H9 (cell line): ENCODE results near the gene NDUFV3. TPM values are rescaled to one million over a fixed set of nuclear protein-coding genes. Genes with fewer than 3 reads are reported as not detected.
A peak's percentile ranks its signal among the peaks of the same experiment; 100 is the strongest.

Experiments
- DNase-seq: peaks from one replicate; pipeline ENCODE4 v3.0.0-alpha.2; 2017
- H2AFZ ChIP-seq: one replicate; pipeline ENCODE4 v1.6.1; 2013; ENCODE audit warnings: mild to moderate bottlenecking, low read length, control low read depth, moderate library complexity
- H2AK5ac ChIP-seq: 2 replicates; pipeline ENCODE4 v1.6.1; 2013; ENCODE audit warnings: low read length, control low read depth, mixed read lengths; ENCODE audit not compliant: insufficient read length
- H2BK120ac ChIP-seq: one replicate; pipeline ENCODE4 v1.6.1; 2013; ENCODE audit warnings: low read depth, mild to moderate bottlenecking, low read length, control low read depth, inconsistent platforms; ENCODE audit not compliant: poor library complexity, severe bottlenecking
- H2BK12ac ChIP-seq: 2 replicates; pipeline ENCODE4 v1.6.1; 2013; ENCODE audit warnings: low read length, control low read depth, mixed read lengths, low read depth; ENCODE audit not compliant: insufficient read length
- H2BK15ac ChIP-seq: 2 replicates; pipeline ENCODE4 v1.6.1; 2013; ENCODE audit warnings: low read depth, low read length, control low read depth
- H2BK20ac ChIP-seq: one replicate; pipeline ENCODE4 v1.6.1; 2013; ENCODE audit warnings: low read depth, mild to moderate bottlenecking, low read length, control low read depth, inconsistent platforms; ENCODE audit not compliant: poor library complexity, severe bottlenecking
- H2BK5ac ChIP-seq: 2 replicates; pipeline ENCODE4 v1.6.1; 2013; ENCODE audit warnings: low read length, control low read depth, mixed read lengths; ENCODE audit not compliant: insufficient read length
- H3K14ac ChIP-seq: 2 replicates; pipeline ENCODE4 v1.6.1; 2013; ENCODE audit warnings: low read length, control low read depth; ENCODE audit not compliant: insufficient read depth
- H3K18ac ChIP-seq: 2 replicates; pipeline ENCODE4 v1.6.1; 2013; ENCODE audit warnings: low read depth, mild to moderate bottlenecking, mixed read lengths, low read length, control low read depth; ENCODE audit not compliant: insufficient read length
- H3K23ac ChIP-seq: 2 replicates; pipeline ENCODE4 v1.6.1; 2013; ENCODE audit warnings: low read length, control low read depth, mixed read lengths, low read depth; ENCODE audit not compliant: insufficient read length
- H3K23me2 ChIP-seq: 2 replicates; pipeline ENCODE4 v1.6.1; 2013; ENCODE audit warnings: low read depth, mild to moderate bottlenecking, mixed read lengths, low read length, control low read depth; ENCODE audit not compliant: insufficient read length, poor library complexity, severe bottlenecking
- H3K27ac ChIP-seq: 2 replicates; pipeline ENCODE4 v1.5.1; 2013; ENCODE audit warnings: low read length, control low read depth, mixed read lengths, low read depth; ENCODE audit not compliant: insufficient read length
- H3K27me3 ChIP-seq: 2 replicates; pipeline ENCODE4 v1.6.1; 2013; ENCODE audit warnings: low read length, control low read depth, inconsistent platforms; ENCODE audit not compliant: insufficient read depth
- H3K4ac ChIP-seq: 2 replicates; pipeline ENCODE4 v1.6.1; 2013; ENCODE audit warnings: low read depth, mild to moderate bottlenecking, control low read depth, inconsistent platforms, low read length, moderate library complexity
- H3K4me1 ChIP-seq: 2 replicates; pipeline ENCODE4 v1.6.1; 2013; ENCODE audit warnings: low read length, control low read depth, inconsistent platforms; ENCODE audit not compliant: insufficient read depth
- H3K4me2 ChIP-seq: 2 replicates; pipeline ENCODE4 v1.6.1; 2013; ENCODE audit warnings: low read length, control low read depth, mixed read lengths; ENCODE audit not compliant: insufficient read length, insufficient read depth
- H3K56ac ChIP-seq: 2 replicates; pipeline ENCODE4 v1.6.1; 2013; ENCODE audit warnings: low read depth, mild to moderate bottlenecking, mixed read lengths, low read length, control low read depth; ENCODE audit not compliant: insufficient read length
- H3K79me1 ChIP-seq: 2 replicates; pipeline ENCODE4 v1.6.1; 2013; ENCODE audit warnings: low read depth, mild to moderate bottlenecking, moderate library complexity, low read length, control low read depth, inconsistent platforms; ENCODE audit not compliant: insufficient read depth, poor library complexity, severe bottlenecking
- H3K79me2 ChIP-seq: 2 replicates; pipeline ENCODE4 v1.6.1; 2013; ENCODE audit warnings: low read length, control low read depth, inconsistent platforms; ENCODE audit not compliant: insufficient read depth
- H3K9ac ChIP-seq: 2 replicates; pipeline ENCODE4 v1.6.1; 2013; ENCODE audit warnings: low read length, control low read depth, mixed read lengths; ENCODE audit not compliant: insufficient read length; ENCODE audit errors: extremely low read depth
- H3K9me3 ChIP-seq: one replicate; pipeline ENCODE4 v1.6.1; 2013; ENCODE audit warnings: low read depth, low read length, inconsistent platforms; ENCODE audit not compliant: control insufficient read depth
- H3T11ph ChIP-seq: one replicate; pipeline ENCODE4 v1.6.1; 2013; ENCODE audit warnings: mild to moderate bottlenecking, low read length, control low read depth, inconsistent platforms
- H4K20me1 ChIP-seq: one replicate; pipeline ENCODE4 v1.6.1; 2013; ENCODE audit not compliant: control insufficient read depth, insufficient read length, insufficient read depth
- H4K5ac ChIP-seq: 2 replicates; pipeline ENCODE4 v1.6.1; 2013; ENCODE audit warnings: low read depth, mild to moderate bottlenecking, mixed read lengths, low read length, control low read depth; ENCODE audit not compliant: insufficient read length
- H4K8ac ChIP-seq: replicated peaks from 2 replicates; pipeline ENCODE4 v1.6.1; 2013; ENCODE audit warnings: low read length, control low read depth, mixed read lengths, low read depth; ENCODE audit not compliant: insufficient read length
- H4K91ac ChIP-seq: 2 replicates; pipeline ENCODE4 v1.6.1; 2013; ENCODE audit warnings: low read depth, mild to moderate bottlenecking, moderate library complexity, mixed read lengths, low read length, control low read depth; ENCODE audit not compliant: insufficient read length
- H3K27ac Mint-ChIP-seq, 3 experiments: 2 replicates in 2 of 3; 3 replicates in 1 of 3; pipeline ENCODE4 v1.8.0; 2020 to 2021; ENCODE audit warnings: mixed read lengths in 3 of 3, mild to moderate bottlenecking in 1 of 3, moderate library complexity in 1 of 3
- H3K27me3 Mint-ChIP-seq: 2 replicates; pipeline ENCODE4 v1.8.0; 2021; ENCODE audit warnings: low read depth, mild to moderate bottlenecking, moderate library complexity, mixed read lengths
- H3K36me3 Mint-ChIP-seq, 3 experiments: 2 replicates in 2 of 3; 3 replicates in 1 of 3; pipeline ENCODE4 v1.8.0; 2020 to 2021; ENCODE audit warnings: low read depth in 3 of 3, mixed read lengths in 3 of 3; ENCODE audit not compliant: insufficient read depth in 1 of 3
- H3K4me1 Mint-ChIP-seq, 2 experiments: 2 replicates each; pipeline ENCODE4 v1.8.0; 2020; ENCODE audit warnings: mixed read lengths in 2 of 2
- H3K4me3 Mint-ChIP-seq, 2 experiments: 2 replicates in 1 of 2; 3 replicates in 1 of 2; pipeline ENCODE4 v1.8.0; 2020 to 2021; ENCODE audit warnings: mild to moderate bottlenecking in 2 of 2, mixed read lengths in 2 of 2, moderate library complexity in 1 of 2
- H3K9me3 Mint-ChIP-seq, 2 experiments: 2 replicates in 1 of 2; 3 replicates in 1 of 2; pipeline ENCODE4 v1.8.0; 2020; ENCODE audit warnings: mild to moderate bottlenecking in 2 of 2, mixed read lengths in 2 of 2, moderate library complexity in 1 of 2
- WGBS: extraction: QIAGEN DNeasy Blood & Tissue Kit; methylation state at CpG from one replicate; pipeline ENCODE4 v1.1.7; 2013; ENCODE audit warnings: missing lambda C conversion rate, low lambda C conversion rate, mixed read lengths; ENCODE audit not compliant: insufficient read length; ENCODE audit errors: extremely low coverage; 5-methylcytosine and 5-hydroxymethylcytosine counted together
- total RNA-seq: library from RNA; stranded (reverse); gene quantifications from 2 replicates; pipeline ENCODE4 v1.2.1, GENCODE V29; 2021
- TF ChIP-seq, protein P1 (sequence below): fragments of 200-600 bp; sonication (generic); conservative IDR thresholded peaks from 3 replicates; pipeline ENCODE4 v1.8.0; 2021; ENCODE audit warnings: antibody characterized with exemption, mild to moderate bottlenecking

The NDUFV3 gene
- total RNA-seq, 1 experiment from 2014 or later: 35.6 TPM

DNA sequence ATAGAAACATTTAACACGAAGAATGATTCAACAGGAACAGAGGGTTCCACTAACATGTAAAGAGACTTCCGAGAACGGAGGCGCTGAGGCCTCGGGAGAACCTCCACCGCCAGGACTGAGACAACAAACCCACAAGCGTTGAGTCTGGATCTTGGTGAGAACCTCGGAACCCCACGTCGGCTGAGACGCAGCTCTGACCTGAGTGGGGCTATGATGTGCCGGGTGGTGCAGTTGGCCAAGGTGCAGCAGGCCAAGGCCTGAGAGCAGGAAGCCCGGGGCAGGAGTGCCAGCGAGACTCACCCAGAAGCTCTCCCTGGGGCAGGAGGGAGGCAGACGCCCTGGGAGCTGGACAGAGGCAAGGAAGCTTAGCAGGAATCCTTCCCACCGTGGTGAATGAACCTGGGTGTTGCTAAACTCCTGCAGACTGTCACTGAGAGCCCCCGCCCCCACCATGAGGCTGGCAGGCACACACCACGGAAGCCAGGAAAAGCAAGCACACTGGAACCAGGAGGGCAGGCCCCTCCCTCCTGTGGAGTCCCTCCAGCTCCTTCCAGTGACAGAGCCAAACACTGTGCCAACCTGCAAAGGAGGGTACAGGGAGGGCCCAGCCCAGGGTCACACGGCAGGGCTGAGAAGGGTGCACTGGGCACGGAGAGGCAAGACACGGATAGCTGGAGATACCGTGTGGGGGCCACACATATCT, 48.5 kb upstream of the NDUFV3 start:
- no peaks in the 10 kb centered on the region for H3K4me1 ChIP-seq
- H2AK5ac ChIP-seq: no peak overlapping the region
- no peak overlapping the region for H2AFZ ChIP-seq
- no peak overlapping the region for H4K5ac ChIP-seq
- H4K91ac ChIP-seq: no peak overlapping the region
- Mint-ChIP-seq H3K27ac (peak overlapping the region in 2 of 3 experiments; percentile 28 to 68; a peak in 3 of 7 replicates), H3K4me3 (no peak overlapping the region), H3K4me1 (no peaks in the 10 kb centered on the region), H3K36me3 (peaks cover 45 to 68% (median 63%) of the 10 kb centered on the region in 3 experiments), H3K9me3 (no peaks in the 10 kb centered on the region), H3K27me3 (no peaks in the 10 kb centered on the region)
- no peak overlapping the region for H2BK120ac ChIP-seq
- DNase-seq: peak; percentile 18
- no peak overlapping the region for H3K4me2 ChIP-seq
- no peak overlapping the region for H3K23ac ChIP-seq
- H3K14ac ChIP-seq: no peak overlapping the region
- no peak overlapping the region for H3K18ac ChIP-seq
- H3K56ac ChIP-seq: no peak overlapping the region
- H3K9ac ChIP-seq: no peak overlapping the region
- WGBS: no CpG with 5 or more reads among the region's 22 CpGs
- H3K79me1 ChIP-seq: peaks cover 8% of the 10 kb centered on the region
- H3K79me2 ChIP-seq: peaks cover 6% of the 10 kb centered on the region
- H3T11ph ChIP-seq: no peak overlapping the region
- H4K20me1 ChIP-seq: peaks cover 7% of the 10 kb centered on the region
- H2BK12ac ChIP-seq: no peak overlapping the region
- H2BK20ac ChIP-seq: no peak overlapping the region
- no peak overlapping the region for H2BK5ac ChIP-seq
- H3K27me3 ChIP-seq: no peaks in the 10 kb centered on the region
- H4K8ac ChIP-seq: no peak overlapping the region
- TF ChIP-seq, protein P1, sequence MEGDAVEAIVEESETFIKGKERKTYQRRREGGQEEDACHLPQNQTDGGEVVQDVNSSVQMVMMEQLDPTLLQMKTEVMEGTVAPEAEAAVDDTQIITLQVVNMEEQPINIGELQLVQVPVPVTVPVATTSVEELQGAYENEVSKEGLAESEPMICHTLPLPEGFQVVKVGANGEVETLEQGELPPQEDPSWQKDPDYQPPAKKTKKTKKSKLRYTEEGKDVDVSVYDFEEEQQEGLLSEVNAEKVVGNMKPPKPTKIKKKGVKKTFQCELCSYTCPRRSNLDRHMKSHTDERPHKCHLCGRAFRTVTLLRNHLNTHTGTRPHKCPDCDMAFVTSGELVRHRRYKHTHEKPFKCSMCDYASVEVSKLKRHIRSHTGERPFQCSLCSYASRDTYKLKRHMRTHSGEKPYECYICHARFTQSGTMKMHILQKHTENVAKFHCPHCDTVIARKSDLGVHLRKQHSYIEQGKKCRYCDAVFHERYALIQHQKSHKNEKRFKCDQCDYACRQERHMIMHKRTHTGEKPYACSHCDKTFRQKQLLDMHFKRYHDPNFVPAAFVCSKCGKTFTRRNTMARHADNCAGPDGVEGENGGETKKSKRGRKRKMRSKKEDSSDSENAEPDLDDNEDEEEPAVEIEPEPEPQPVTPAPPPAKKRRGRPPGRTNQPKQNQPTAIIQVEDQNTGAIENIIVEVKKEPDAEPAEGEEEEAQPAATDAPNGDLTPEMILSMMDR: no peak
- H2BK15ac ChIP-seq: no peak overlapping the region
- H3K4ac ChIP-seq: no peak overlapping the region
- no peaks in the 10 kb centered on the region for H3K9me3 ChIP-seq
- H3K27ac ChIP-seq: no peak overlapping the region
- H3K23me2 ChIP-seq: no peaks in the 10 kb centered on the region
